ENCODE results near the gene ACADSB.

The ACADSB gene

GRCh38 chr10:122995936-122996335, 12.9 kb upstream of the ACADSB start:
- H3K27ac Mint-ChIP-seq = peak overlapping the region; percentile 44
- ATAC-seq (no peak), DNase-seq (ENCODE audit: low spot score in 2 of 2) (no peak)
- H3K9me3 Mint-ChIP-seq = no peaks in the 10 kb centered on the region
- no peak overlapping the region for H3K4me3 Mint-ChIP-seq
- peaks cover 20% of the 10 kb centered on the region for H3K4me1 Mint-ChIP-seq
- peaks cover 78% of the 10 kb centered on the region for H3K36me3 Mint-ChIP-seq

- DNase-seq (ENCODE audit: low spot score in 2 of 2) (no peak), ATAC-seq (no peak)
- H3K4me3 Mint-ChIP-seq = no peak overlapping the region
- peaks cover 33% of the 10 kb centered on the region for H3K4me1 Mint-ChIP-seq
- H3K27ac Mint-ChIP-seq = peak overlapping the region; percentile 40
- peaks cover 65% of the 10 kb centered on the region for H3K36me3 Mint-ChIP-seq
- no peaks in the 10 kb centered on the region for H3K9me3 Mint-ChIP-seq
Measured at GRCh38 chr10:122997864-122998263, 10.9 kb upstream of the ACADSB start.

GRCh38 chr10:122998360-122998917, 10.4 kb upstream of the ACADSB start:
- Mint-ChIP-seq H3K36me3 (peaks cover 60% of the 10 kb centered on the region), H3K27ac (peak overlapping the region; percentile 40), H3K4me1 (peaks cover 33% of the 10 kb centered on the region), H3K4me3 (no peak overlapping the region), H3K9me3 (no peaks in the 10 kb centered on the region)
- DNase-seq (ENCODE audit: low spot score in 2 of 2) (no peak), ATAC-seq (no peak)

- ATAC-seq (no peak), DNase-seq (ENCODE audit: low spot score in 2 of 2) (no peak)
- H3K4me1 Mint-ChIP-seq = peaks cover 37% of the 10 kb centered on the region
- H3K27ac Mint-ChIP-seq = peak overlapping the region; percentile 40
- H3K4me3 Mint-ChIP-seq = no peak overlapping the region
- peaks cover 56% of the 10 kb centered on the region for H3K36me3 Mint-ChIP-seq
- no peaks in the 10 kb centered on the region for H3K9me3 Mint-ChIP-seq
Measured at GRCh38 chr10:122998934-122999333, 9.9 kb upstream of the ACADSB start.

GRCh38 chr10:122999347-122999746, 9.5 kb upstream of the ACADSB start:
- Mint-ChIP-seq H3K4me3 (no peak overlapping the region), H3K27ac (no peak overlapping the region), H3K4me1 (peaks cover 40% of the 10 kb centered on the region), H3K36me3 (peaks cover 56% of the 10 kb centered on the region), H3K9me3 (no peaks in the 10 kb centered on the region)
- DNase-seq (ENCODE audit: low spot score in 2 of 2) = no peak
- peak; percentile 58 for ATAC-seq

- H3K27ac Mint-ChIP-seq = no peak overlapping the region
- DNase-seq (ENCODE audit: low spot score in 2 of 2) (no peak), ATAC-seq (peak; percentile 21)
- no peak overlapping the region for H3K4me3 Mint-ChIP-seq
- H3K4me1 Mint-ChIP-seq = peaks cover 40% of the 10 kb centered on the region
- no peaks in the 10 kb centered on the region for H3K9me3 Mint-ChIP-seq
- H3K36me3 Mint-ChIP-seq = peaks cover 52% of the 10 kb centered on the region
Measured at GRCh38 chr10:123000155-123000554, 8.7 kb upstream of the ACADSB start.

- peaks cover 46% of the 10 kb centered on the region for H3K4me1 Mint-ChIP-seq
- DNase-seq (ENCODE audit: low spot score in 2 of 2) (no peak), ATAC-seq (no peak)
- H3K4me3 Mint-ChIP-seq = no peak overlapping the region
- no peaks in the 10 kb centered on the region for H3K9me3 Mint-ChIP-seq
- peaks cover 44% of the 10 kb centered on the region for H3K36me3 Mint-ChIP-seq
- H3K27ac Mint-ChIP-seq = peak overlapping the region; percentile 67
Measured at GRCh38 chr10:123001370-123001769, 7.4 kb upstream of the ACADSB start.

- H3K36me3 Mint-ChIP-seq = peaks cover 37% of the 10 kb centered on the region
- peaks cover 57% of the 10 kb centered on the region for H3K4me1 Mint-ChIP-seq
- H3K4me3 Mint-ChIP-seq = no peak overlapping the region
- ATAC-seq (no peak), DNase-seq (ENCODE audit: low spot score in 2 of 2) (no peak)
- no peak overlapping the region for H3K27ac Mint-ChIP-seq
- no peaks in the 10 kb centered on the region for H3K9me3 Mint-ChIP-seq
Measured at GRCh38 chr10:123004298-123004697, 4.5 kb upstream of the ACADSB start.

- DNase-seq (ENCODE audit: low spot score in 2 of 2) = peak; percentile 15 to 62
- peak; percentile 70 for ATAC-seq
- Mint-ChIP-seq H3K27ac (peak overlapping the region; percentile 97), H3K4me3 (peak overlapping the region; percentile 96), H3K4me1 (peaks cover 45% of the 10 kb centered on the region), H3K36me3 (peaks cover 26% of the 10 kb centered on the region), H3K9me3 (no peaks in the 10 kb centered on the region)
Measured at GRCh38 chr10:123007558-123008354, 1.1 kb upstream of the ACADSB start.

GRCh38 chr10:123009105-123009820, 457 bp downstream of the ACADSB start:
- Mint-ChIP-seq H3K36me3 (peaks cover 21% of the 10 kb centered on the region), H3K27ac (peak overlapping the region; percentile 97)
- ATAC-seq = no peak

GRCh38 chr10:123011987-123012386, 3.2 kb downstream of the ACADSB start:
- ATAC-seq (no peak), DNase-seq (ENCODE audit: low spot score in 2 of 2) (no peak)
- no peak overlapping the region for H3K27ac Mint-ChIP-seq
- H3K4me3 Mint-ChIP-seq = no peak overlapping the region
- H3K36me3 Mint-ChIP-seq = peaks cover 13% of the 10 kb centered on the region
- peaks cover 26% of the 10 kb centered on the region for H3K4me1 Mint-ChIP-seq
- no peaks in the 10 kb centered on the region for H3K9me3 Mint-ChIP-seq

More at GRCh38 chr10:123009105-123009820, 457 bp downstream of the ACADSB start:
- peaks cover 37% of the 10 kb centered on the region for H3K4me1 Mint-ChIP-seq
- no peaks in the 10 kb centered on the region for H3K9me3 Mint-ChIP-seq
- peak overlapping the region; percentile 96 for H3K4me3 Mint-ChIP-seq
- peak; percentile 5 to 60 for DNase-seq (ENCODE audit: low spot score in 2 of 2)

- H3K9me3 Mint-ChIP-seq = no peaks in the 10 kb centered on the region
- peaks cover 3% of the 10 kb centered on the region for H3K36me3 Mint-ChIP-seq
- H3K4me1 Mint-ChIP-seq = peaks cover 19% of the 10 kb centered on the region
- ATAC-seq = no peak
- no peak overlapping the region for H3K4me3 Mint-ChIP-seq
- H3K27ac Mint-ChIP-seq = no peak overlapping the region
- DNase-seq (ENCODE audit: low spot score in 2 of 2) = no peak
Measured at GRCh38 chr10:123013456-123014419, 4.9 kb downstream of the ACADSB start.

- DNase-seq (ENCODE audit: low spot score in 2 of 2) = no peak
- Mint-ChIP-seq H3K36me3 (no peaks in the 10 kb centered on the region), H3K4me3 (no peak overlapping the region), H3K9me3 (no peaks in the 10 kb centered on the region), H3K4me1 (peaks cover 11% of the 10 kb centered on the region), H3K27ac (no peak overlapping the region)
- no peak for ATAC-seq
Measured at GRCh38 chr10:123014772-123015171, 6.0 kb downstream of the ACADSB start.

- ATAC-seq (no peak), DNase-seq (ENCODE audit: low spot score in 2 of 2) (no peak)
- Mint-ChIP-seq H3K9me3 (no peaks in the 10 kb centered on the region), H3K36me3 (no peaks in the 10 kb centered on the region), H3K4me1 (no peaks in the 10 kb centered on the region), H3K27ac (no peak overlapping the region), H3K4me3 (no peak overlapping the region)
Measured at GRCh38 chr10:123016228-123016627, 7.4 kb downstream of the ACADSB start.
